H4 (cell line): ENCODE data around the gene AEBP1. TPM values are rescaled to one million over a fixed set of nuclear protein-coding genes. Genes with fewer than 3 reads are reported as not detected.

ENCODE experiments used
- DNase-seq: peaks from one replicate; pipeline ENCODE4 v3.0.0-alpha.2; 2015; ENCODE audit warnings: low spot score
- total RNA-seq: library from RNA; depleted of rRNA; stranded (reverse); fragments of >200 nt; shearing (Covaris generic); gene quantifications from 2 replicates; pipeline ENCODE4 v1.2.3, GENCODE V29; 2014

The AEBP1 gene
- total RNA-seq, 1 experiment from 2014 or later, result 0.06 TPM

GRCh38 chr7:44084701-44085100 is 19.4 kb upstream of the AEBP1 start:
- no peak for DNase-seq

GRCh38 chr7:44085546-44085945 is 18.6 kb upstream of the AEBP1 start:
- no peak for DNase-seq

DNA sequence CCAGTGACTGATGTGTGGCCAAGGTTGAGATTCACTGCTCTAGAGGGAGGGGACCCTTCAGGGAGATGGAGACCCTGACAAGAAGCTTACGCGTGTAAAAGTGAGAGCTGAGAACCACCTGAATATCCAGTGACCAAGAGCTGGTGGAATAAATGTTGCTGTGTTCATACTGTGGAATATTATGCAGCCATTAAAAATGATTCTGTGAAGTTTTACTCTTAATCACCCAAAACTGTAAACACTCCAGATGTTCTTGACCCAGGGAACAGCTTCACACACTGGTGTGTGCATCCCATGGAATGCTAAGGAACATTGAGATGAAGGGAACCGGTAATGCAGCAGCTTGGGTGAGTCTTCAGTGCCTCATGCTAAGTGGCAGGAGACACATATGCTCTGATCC is 17.5 kb upstream of the AEBP1 start:
- DNase-seq, result no peak

- DNase-seq, result peak; percentile 66
These were observed 16.0 kb upstream of the AEBP1 start for GRCh38 chr7:44087911-44088838.

- DNase-seq, result no peak
These were observed 11.0 kb upstream of the AEBP1 start for GRCh38 chr7:44093102-44093641.

DNA sequence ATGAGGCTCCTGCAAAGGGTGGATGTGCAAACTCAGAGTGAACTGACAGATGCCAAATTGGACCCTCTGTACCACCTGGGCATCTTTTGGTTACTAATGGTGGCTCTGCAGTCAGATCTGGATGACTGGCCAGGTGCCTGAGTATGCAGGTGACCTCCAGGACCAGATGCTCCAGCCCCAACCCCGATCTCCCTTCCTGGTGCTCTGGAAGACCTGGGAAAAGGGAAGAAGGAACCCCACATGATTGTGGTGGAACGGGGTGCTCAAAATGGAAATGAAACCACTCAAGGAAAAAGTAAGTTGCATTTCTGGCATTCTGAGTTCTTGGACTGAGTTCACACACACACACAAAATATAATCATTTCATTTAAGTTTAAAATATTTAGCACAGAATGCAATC is 9.8 kb upstream of the AEBP1 start:
- DNase-seq, result no peak

GRCh38 chr7:44094883-44095592 is 9.1 kb upstream of the AEBP1 start:
- no peak for DNase-seq

DNA sequence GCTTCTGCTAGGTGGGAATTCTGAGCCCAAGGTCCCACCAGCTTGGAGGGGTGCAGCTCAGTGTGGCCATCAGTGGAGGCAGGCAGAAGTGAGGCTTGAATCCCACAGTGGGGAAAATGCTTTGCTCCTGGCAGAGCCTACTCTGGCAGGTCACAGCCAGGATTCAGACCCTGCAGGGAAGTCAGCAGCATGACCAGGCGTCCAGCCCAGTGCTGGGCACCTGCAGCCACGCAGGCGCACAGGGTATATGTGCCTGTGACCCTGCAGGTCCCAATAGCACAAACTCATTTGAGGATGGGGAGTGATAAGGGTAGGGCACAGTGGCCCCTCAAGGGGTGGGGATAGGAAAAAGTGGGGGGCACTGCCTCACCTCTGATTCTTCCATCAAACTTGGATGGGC is 8.4 kb upstream of the AEBP1 start:
- DNase-seq, result no peak

GRCh38 chr7:44096326-44096881 is 7.7 kb upstream of the AEBP1 start:
- DNase-seq, result no peak

DNA sequence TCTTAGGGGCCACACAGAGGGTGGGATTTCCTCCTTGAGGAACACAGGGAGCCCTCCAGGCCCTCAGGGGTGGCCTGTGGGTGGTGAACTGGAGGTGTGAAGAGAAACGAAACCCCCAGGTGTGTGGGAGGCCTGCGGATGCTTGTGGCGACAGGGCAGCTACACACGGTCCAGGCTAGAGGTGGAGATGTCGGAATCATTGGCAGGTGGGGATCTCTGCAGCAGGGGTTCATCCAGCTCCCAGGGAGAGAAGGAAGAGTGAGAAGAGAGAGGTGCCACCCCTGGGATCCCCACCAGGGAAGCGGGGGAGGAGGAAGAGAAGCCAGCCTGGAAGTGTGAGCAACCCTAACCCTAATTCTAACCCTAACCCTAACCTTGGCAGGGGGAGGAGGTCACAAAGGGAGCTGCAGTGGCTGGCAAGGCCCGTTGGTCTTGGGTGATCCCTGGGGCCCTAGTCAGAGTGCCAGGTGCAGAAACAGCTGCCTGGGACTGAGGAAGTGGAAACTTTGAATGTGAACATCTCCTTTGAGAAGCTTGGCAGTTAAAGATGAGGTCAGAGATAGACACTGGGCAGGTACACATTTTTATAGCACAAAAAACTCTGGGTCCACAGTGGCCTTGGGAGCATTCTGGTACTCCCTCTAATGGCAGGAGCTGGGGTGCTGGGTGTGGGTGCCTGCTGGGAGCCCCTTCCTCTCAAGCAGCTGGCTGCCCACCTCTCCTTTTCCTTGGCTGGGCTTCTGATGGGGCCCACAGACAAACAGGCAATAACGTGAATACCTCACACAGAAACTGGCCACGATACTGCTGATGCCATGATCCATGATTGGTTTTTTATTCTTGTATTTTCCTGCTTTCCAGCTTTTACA is 6.8 kb upstream of the AEBP1 start:
- no peak for DNase-seq

GRCh38 chr7:44098092-44099068 is 5.8 kb upstream of the AEBP1 start:
- no peak for DNase-seq

- no peak for DNase-seq
These were observed 4.5 kb upstream of the AEBP1 start for GRCh38 chr7:44099669-44100068.

- peak; percentile 82 for DNase-seq
These were observed 3.5 kb upstream of the AEBP1 start for GRCh38 chr7:44100458-44101302.

DNA sequence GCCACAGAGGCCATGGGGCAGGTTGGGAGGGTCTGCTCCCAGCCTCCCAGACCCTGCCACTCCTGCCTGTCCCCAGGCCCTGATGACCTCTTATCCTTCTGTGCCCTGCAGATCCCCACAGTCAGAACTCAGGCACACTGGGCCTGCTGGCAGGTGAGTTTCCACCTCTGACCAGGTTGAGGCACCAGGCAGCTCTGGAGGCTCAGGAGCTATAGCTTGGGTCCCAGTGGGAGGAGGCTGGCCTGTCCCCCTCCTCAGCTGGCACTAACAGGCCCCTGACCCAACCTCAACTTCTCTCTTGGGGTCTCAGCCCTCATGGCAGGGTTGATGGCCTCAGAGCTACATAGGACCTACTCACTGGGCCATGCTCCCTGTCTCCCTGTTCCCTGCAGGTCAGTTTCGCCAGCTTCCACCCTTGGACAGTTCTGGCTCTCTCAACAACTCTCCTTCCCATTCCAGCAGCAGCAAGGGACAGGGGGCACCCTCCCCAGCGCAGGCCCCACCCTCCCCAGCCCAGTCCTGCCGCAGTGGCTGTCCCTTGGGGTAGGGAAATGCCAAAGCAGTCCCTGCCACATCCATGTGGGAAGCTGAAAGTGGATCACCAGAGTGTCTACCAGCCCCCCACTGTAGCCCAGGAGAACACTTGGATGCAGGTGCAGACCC is 2.7 kb upstream of the AEBP1 start:
- DNase-seq, result no peak

DNA sequence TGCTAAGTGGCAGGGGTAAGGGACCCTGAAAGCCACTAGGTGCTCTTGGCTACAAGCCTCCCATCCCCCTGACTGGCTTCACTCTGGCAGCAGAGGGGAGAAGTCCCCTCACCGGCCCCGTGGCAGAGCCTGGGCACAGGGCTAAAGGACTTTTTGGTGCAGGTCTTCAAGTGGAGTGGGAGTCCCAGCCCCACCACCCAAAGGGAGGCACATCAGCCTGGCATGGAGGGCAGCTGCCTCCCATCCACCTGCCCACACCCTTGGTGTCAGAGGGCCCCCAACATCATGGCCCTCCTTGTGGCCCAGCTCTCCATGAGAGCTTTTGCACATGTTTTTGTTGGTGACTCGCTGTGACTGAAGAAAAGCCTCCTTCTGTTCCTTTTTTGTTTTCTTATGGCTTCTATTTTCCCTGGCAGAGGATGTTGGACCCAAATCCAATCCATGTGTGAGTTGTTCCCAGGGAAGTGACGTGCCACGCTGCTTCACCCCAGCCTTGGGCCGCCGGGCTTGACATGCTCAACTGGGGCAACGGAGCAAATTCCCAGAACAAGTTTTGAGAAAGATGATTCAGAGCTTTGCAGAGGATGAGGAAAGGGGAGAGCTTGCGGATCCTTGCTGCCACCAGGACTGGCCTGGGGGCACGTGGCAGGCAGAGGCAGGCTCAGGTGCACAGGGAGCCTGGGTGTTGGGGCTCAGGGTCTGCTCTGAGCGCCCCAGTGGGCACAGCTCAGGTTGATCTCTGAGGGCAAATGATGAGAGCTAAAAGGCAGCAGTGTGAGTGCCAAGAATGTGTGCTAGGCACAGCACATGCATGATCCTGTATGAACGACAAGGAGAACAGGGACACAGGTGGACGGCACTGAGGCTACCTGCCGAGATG is 1.9 kb upstream of the AEBP1 start:
- DNase-seq, result no peak

GRCh38 chr7:44102846-44103565 is 1.1 kb upstream of the AEBP1 start:
- DNase-seq, result no peak

GRCh38 chr7:44103566-44103922 is 601 bp upstream of the AEBP1 start:
- DNase-seq, result no peak
